Small intestine (tissue), 7 donors: ENCODE data around the gene PEAK3. TPM values are rescaled to one million over a fixed set of nuclear protein-coding genes. Genes with fewer than 3 reads are reported as not detected.

Source experiments
- DNase-seq, 2 donors: peaks; one replicate each; pipeline versions ENCODE4 v3.0.0 to v3.0.0-alpha.2; 2013
- FAIRE-seq: peaks from 2 replicates; lab custom pipeline; 2012; peaks lifted over from hg19 to GRCh38; lab: Jason Lieb, UNC
- H3K27ac ChIP-seq, 3 donors: one replicate each; pipeline ENCODE4 v1.5.1; 2013; ENCODE audit warnings: low read length in 2 of 3, mild to moderate bottlenecking in 2 of 3, control low read depth in 1 of 3, inconsistent platforms in 1 of 3, low read depth in 1 of 3, moderate library complexity in 1 of 3
- H3K27me3 ChIP-seq, 3 donors: one replicate each; pipeline ENCODE4 v1.6.1; 2013; ENCODE audit warnings: low read length in 3 of 3, inconsistent platforms in 1 of 3; ENCODE audit not compliant: control insufficient read depth in 3 of 3, insufficient read depth in 3 of 3
- H3K36me3 ChIP-seq, 3 donors: one replicate each; pipeline ENCODE4 v1.6.1; 2013; ENCODE audit warnings: low read length in 3 of 3, inconsistent platforms in 1 of 3, low read depth in 1 of 3, mild to moderate bottlenecking in 1 of 3, moderate library complexity in 1 of 3; ENCODE audit not compliant: control insufficient read depth in 3 of 3, insufficient read depth in 2 of 3
- H3K4me1 ChIP-seq, 3 donors: one replicate each; pipeline ENCODE4 v1.6.1; 2013; ENCODE audit warnings: low read length in 2 of 3, inconsistent platforms in 1 of 3, low read depth in 1 of 3, mild to moderate bottlenecking in 1 of 3, moderate library complexity in 1 of 3; ENCODE audit not compliant: control insufficient read depth in 3 of 3, insufficient read depth in 2 of 3
- H3K4me3 ChIP-seq, 3 donors: one replicate each; pipeline ENCODE4 v1.5.1; 2013; ENCODE audit warnings: low read length in 3 of 3, control low read depth in 1 of 3, inconsistent platforms in 1 of 3, low read depth in 1 of 3, mild to moderate bottlenecking in 1 of 3, moderate library complexity in 1 of 3
- H3K9me3 ChIP-seq, 2 donors: one replicate each; pipeline ENCODE4 v1.6.1; 2013; ENCODE audit warnings: low read depth in 1 of 2, low read length in 1 of 2; ENCODE audit not compliant: control insufficient read depth in 2 of 2, insufficient read depth in 1 of 2
- whole genome bisulfite sequencing, 3 donors: extraction: QIAGEN DNeasy Blood & Tissue Kit; methylation state at CpG; one replicate each; pipeline ENCODE4 v1.1.7; 2013; 5-methylcytosine and 5-hydroxymethylcytosine counted together
- polyA plus RNA-seq, 4 donors: library from polyadenylated mRNA; stranded (reverse) in 3 of 4; unstranded in 1 of 4; fragments of 200-250 nt in 3 of 4; fragments of 120-200 nt in 1 of 4; gene quantifications; one replicate each; pipeline versions ENCODE4 v1.2.1 to v1.2.3, GENCODE V29; 2013
- donor health status: healthy with polysubstance abuse.
- donor health status: control.
- donor health status: control.
- donor health status: Bipolar disorder and iron deficiency.
- donor health status: healthy.

The PEAK3 gene
- polyA plus RNA-seq, 4 donors = 0.25 to 0.54 (median 0.46) TPM; not detected in 1

- Histone ChIP-seq H3K9me3 (no peaks in the 10 kb centered on the region), H3K4me1 (peaks cover 0 to 5% (median 0%) of the 10 kb centered on the region in 3 donors), H3K27ac (no peak overlapping the region), H3K36me3 (peaks cover 25 to 96% (median 40%) of the 10 kb centered on the region in 3 donors), H3K27me3 (no peaks in the 10 kb centered on the region), H3K4me3 (no peak overlapping the region)
- DNase-seq (no peak), FAIRE-seq (no peak)
- 89 to 92% (median 92%) methylated on average over 53 to 67 of the region's 67 CpGs for WGBS, 3 donors
Measured at GRCh38 chr19:2227415-2228156, 54.4 kb downstream of the PEAK3 start.

GRCh38 chr19:2226840-2227360, 55.1 kb downstream of the PEAK3 start:
- Histone ChIP-seq H3K4me3 (no peak overlapping the region), H3K27ac (no peak overlapping the region), H3K27me3 (no peaks in the 10 kb centered on the region), H3K4me1 (peaks cover 0 to 5% (median 0%) of the 10 kb centered on the region in 3 donors), H3K36me3 (peaks cover 20 to 96% (median 43%) of the 10 kb centered on the region in 3 donors), H3K9me3 (no peaks in the 10 kb centered on the region)
- DNase-seq = no peak
- 96 to 97% (median 97%) methylated on average over 51 to 53 of the region's 53 CpGs for WGBS, 3 donors
- FAIRE-seq = no peak

- peaks cover 0 to 9% (median 0%) of the 10 kb centered on the region in 3 donors for H3K4me1 ChIP-seq
- 95 to 96% (median 96%) methylated on average over 40 to 59 of the region's 59 CpGs for WGBS, 3 donors
- H3K27ac ChIP-seq = no peak overlapping the region
- no peaks in the 10 kb centered on the region for H3K27me3 ChIP-seq
- FAIRE-seq (no peak), DNase-seq (no peak)
- no peak overlapping the region for H3K4me3 ChIP-seq
- no peaks in the 10 kb centered on the region for H3K9me3 ChIP-seq
- peaks cover 22 to 96% (median 43%) of the 10 kb centered on the region in 3 donors for H3K36me3 ChIP-seq
Measured at GRCh38 chr19:2226051-2226839, 55.7 kb downstream of the PEAK3 start.

GRCh38 chr19:2225415-2226050, 56.4 kb downstream of the PEAK3 start:
- WGBS, 3 donors = 95 to 96% (median 95%) methylated on average over 31 to 32 of the region's 32 CpGs
- Histone ChIP-seq H3K27ac (no peak overlapping the region), H3K4me3 (no peak overlapping the region), H3K9me3 (no peaks in the 10 kb centered on the region), H3K27me3 (no peaks in the 10 kb centered on the region), H3K36me3 (peaks cover 23 to 96% (median 43%) of the 10 kb centered on the region in 3 donors), H3K4me1 (peaks cover 0 to 7% (median 0%) of the 10 kb centered on the region in 3 donors)
- FAIRE-seq = no peak
- DNase-seq = no peak

- H3K36me3 ChIP-seq = peaks cover 21 to 96% (median 37%) of the 10 kb centered on the region in 3 donors
- no peaks in the 10 kb centered on the region for H3K27me3 ChIP-seq
- FAIRE-seq (no peak), DNase-seq (no peak)
- H3K27ac ChIP-seq = no peak overlapping the region
- 88 to 91% (median 91%) methylated on average over 13 of the region's 13 CpGs for WGBS, 3 donors
- peaks cover 0 to 7% (median 0%) of the 10 kb centered on the region in 3 donors for H3K4me1 ChIP-seq
- no peak overlapping the region for H3K4me3 ChIP-seq
- no peaks in the 10 kb centered on the region for H3K9me3 ChIP-seq
Measured at GRCh38 chr19:2224754-2225349, 57.1 kb downstream of the PEAK3 start.

Other genes starting within 250 kb of the PEAK3 start
- gene MKNK2, start 230.9 kb downstream of the PEAK3 start, polyA plus RNA-seq = 100 to 1,000 TPM in 1 of 4 donors, 10 to 100 TPM in 3; 47.6 to 101 (median 88.9) TPM
- 10 to 100 TPM in 3 of 4 donors, 1 to 10 TPM in 1; 7.6 to 18.3 (median 14.5) TPM for gene MOB3A, start 185.8 kb downstream of the PEAK3 start, polyA plus RNA-seq
- gene IZUMO4, start 185.3 kb downstream of the PEAK3 start, polyA plus RNA-seq = 1 to 10 TPM; 2.4 to 5.8 (median 4.2) TPM
- gene AP3D1, start 130.6 kb downstream of the PEAK3 start, polyA plus RNA-seq = 100 to 1,000 TPM in 1 of 4 donors, 10 to 100 TPM in 3; 68.1 to 106 (median 89.9) TPM
- 10 to 100 TPM; 15.1 to 22.8 (median 19.7) TPM for gene DOT1L, start 118.2 kb downstream of the PEAK3 start, polyA plus RNA-seq
- 100 to 1,000 TPM; 118 to 307 (median 278) TPM for gene PLEKHJ1, start 45.8 kb downstream of the PEAK3 start, polyA plus RNA-seq
- 10 to 100 TPM; 31.8 to 71.5 (median 40.3) TPM for gene SF3A2, start 45.4 kb downstream of the PEAK3 start, polyA plus RNA-seq
- gene AMH, start 32.9 kb downstream of the PEAK3 start, polyA plus RNA-seq = 1 to 10 TPM; 1.1 to 3.0 (median 2.0) TPM
- 1 to 10 TPM in 3 of 4 donors, under 1 TPM in 1; 0.69 to 2.4 (median 1.6) TPM for gene JSRP1, start 25.8 kb downstream of the PEAK3 start, polyA plus RNA-seq
- under 1 TPM in 2 of 4 donors, not detected in 2; 0.13 to 0.56 TPM for gene LINGO3, start 26.0 kb upstream of the PEAK3 start, polyA plus RNA-seq
- gene LSM7, start 46.4 kb upstream of the PEAK3 start, polyA plus RNA-seq = 100 to 1,000 TPM; 145 to 471 (median 283) TPM
- 100 to 1,000 TPM in 1 of 4 donors, 10 to 100 TPM in 3; 69.3 to 109 (median 78.2) TPM for gene SPPL2B, start 46.5 kb upstream of the PEAK3 start, polyA plus RNA-seq
- under 1 TPM in 2 of 4 donors, not detected in 2; 0.53 to 0.54 TPM for gene TMPRSS9, start 78.1 kb upstream of the PEAK3 start, polyA plus RNA-seq
- gene TIMM13, start 145.4 kb upstream of the PEAK3 start, polyA plus RNA-seq = 100 to 1,000 TPM in 2 of 4 donors, 10 to 100 TPM in 2; 93.2 to 160 (median 100) TPM
- gene LMNB2, start 174.8 kb upstream of the PEAK3 start, polyA plus RNA-seq = 10 to 100 TPM in 2 of 4 donors, 1 to 10 TPM in 2; 7.3 to 69.3 (median 21.8) TPM
- 10 to 100 TPM; 12.1 to 40.4 (median 15.1) TPM for gene GADD45B, start 194.0 kb upstream of the PEAK3 start, polyA plus RNA-seq